HEK293 (cell line): Measurements from ENCODE around the gene LAMA2.

Experiments
- CTCF ChIA-PET: fragments of 350-600 bp; formaldehyde crosslinking; extraction: SDS; loops from one replicate; lab custom pipeline; 2021; ENCODE audit warnings: antibody characterized with exemption; lab: Yijun Ruan, JAX
- POLR2A ChIA-PET: fragments of 300-600 bp; formaldehyde crosslinking; extraction: SDS; loops from one replicate; lab custom pipeline; 2020; ENCODE audit warnings: antibody characterized with exemption, inconsistent platforms; lab: Yijun Ruan, JAX
- H3K27ac ChIP-seq: fragments of 200-500 bp; sonication (Bioruptor generic); 2 replicates; pipeline ENCODE4 v1.5.1; 2014; ENCODE audit warnings: low read depth, low read length, control low read depth, inconsistent platforms; ENCODE audit errors: extremely low read depth
- H3K36me3 ChIP-seq, 2 experiments: fragments of 200-500 bp in 1 of 2; sonication (Bioruptor generic) in 1 of 2; 1 replicate in 1 of 2; 2 replicates in 1 of 2; pipeline ENCODE4 v1.5.1; 2014 to 2017; ENCODE audit warnings: inconsistent platforms in 2 of 2, low read length in 2 of 2; ENCODE audit not compliant: control insufficient read depth in 2 of 2, insufficient read depth in 1 of 2
- H3K4me1 ChIP-seq: fragments of 200-500 bp; sonication (Bioruptor generic); 2 replicates; pipeline ENCODE4 v1.5.1; 2014; ENCODE audit warnings: mild to moderate bottlenecking, low read length, inconsistent platforms; ENCODE audit not compliant: control insufficient read depth, insufficient read depth
- H3K4me3 ChIP-seq: 2 replicates; pipeline ENCODE4 v1.5.1; 2011; ENCODE audit warnings: low read depth, mild to moderate bottlenecking, control low read depth, low read length, moderate library complexity
- H3K9me3 ChIP-seq: fragments of 200-500 bp; sonication (Bioruptor generic); 2 replicates; pipeline ENCODE4 v1.5.1; 2014; ENCODE audit warnings: low read depth, low read length, inconsistent platforms; ENCODE audit not compliant: control insufficient read depth, insufficient read depth
- KLF1 ChIP-seq: fragments of 450-650 bp; formaldehyde crosslinking; IDR thresholded peaks from 2 replicates; pipeline ENCODE4 v1.5.1; 2016; ENCODE audit warnings: missing biosample characterization, missing genetic modification characterization
- MEIS1 ChIP-seq: sonication (generic); formaldehyde crosslinking; IDR thresholded peaks from 2 replicates; pipeline ENCODE4 v1.8.1; 2022; ENCODE audit warnings: missing genetic modification reagents, mild to moderate bottlenecking, borderline replicate concordance
- RBAK ChIP-seq: fragments of 450-650 bp; formaldehyde crosslinking; IDR thresholded peaks from 2 replicates; pipeline ENCODE4 v1.5.1; 2016; ENCODE audit warnings: missing biosample characterization, missing genetic modification characterization
- TCF7L2 ChIP-seq: IDR thresholded peaks from 2 replicates; pipeline ENCODE4 v1.6.1; 2011; ENCODE audit warnings: low read depth, mild to moderate bottlenecking, inconsistent platforms, low read length, moderate library complexity, borderline replicate concordance
- TSHZ1 ChIP-seq: fragments of 450-650 bp; formaldehyde crosslinking; IDR thresholded peaks from 2 replicates; pipeline ENCODE4 v1.5.1; 2016; ENCODE audit warnings: missing biosample characterization, missing genetic modification characterization, borderline replicate concordance
- ZBTB1 ChIP-seq: fragments of 450-650 bp; formaldehyde crosslinking; IDR thresholded peaks from 2 replicates; pipeline ENCODE4 v1.5.1; 2016; ENCODE audit warnings: missing biosample characterization, missing genetic modification characterization
- ZBTB21 ChIP-seq: fragments of 450-650 bp; formaldehyde crosslinking; IDR thresholded peaks from 2 replicates; pipeline ENCODE4 v1.5.1; 2017; ENCODE audit warnings: missing biosample characterization, missing genetic modification characterization
- ZNF114 ChIP-seq: fragments of 450-650 bp; formaldehyde crosslinking; IDR thresholded peaks from 2 replicates; pipeline ENCODE4 v1.5.0; 2017; ENCODE audit warnings: missing biosample characterization, missing genetic modification characterization
- ZNF146 ChIP-seq: fragments of 450-650 bp; formaldehyde crosslinking; IDR thresholded peaks from 2 replicates; pipeline ENCODE4 v1.5.1; 2016; ENCODE audit warnings: missing biosample characterization, missing genetic modification characterization
- ZNF148 ChIP-seq: fragments of 450-650 bp; formaldehyde crosslinking; IDR thresholded peaks from 2 replicates; pipeline ENCODE4 v1.5.0; 2017; ENCODE audit warnings: missing biosample characterization, missing genetic modification characterization, borderline replicate concordance
- ZNF19 ChIP-seq: fragments of 450-650 bp; formaldehyde crosslinking; IDR thresholded peaks from 2 replicates; pipeline ENCODE4; 2016; ENCODE audit warnings: missing biosample characterization, missing genetic modification characterization, low read depth
- ZNF211 ChIP-seq: fragments of 450-650 bp; formaldehyde crosslinking; IDR thresholded peaks from 2 replicates; pipeline ENCODE4 v1.5.1; 2016; ENCODE audit warnings: low read depth, missing biosample characterization, missing genetic modification characterization
- ZNF302 ChIP-seq: fragments of 450-650 bp; formaldehyde crosslinking; IDR thresholded peaks from 2 replicates; pipeline ENCODE4 v1.5.1; 2016; ENCODE audit warnings: missing biosample characterization, missing genetic modification characterization, low read depth
- ZNF324 ChIP-seq: fragments of 450-650 bp; formaldehyde crosslinking; IDR thresholded peaks from 2 replicates; pipeline ENCODE4 v1.5.1; 2016; ENCODE audit warnings: missing biosample characterization, missing genetic modification characterization
- ZNF335 ChIP-seq: fragments of 450-650 bp; formaldehyde crosslinking; conservative IDR thresholded peaks from 2 replicates; pipeline ENCODE4 v1.5.1; 2016; ENCODE audit warnings: missing biosample characterization, missing genetic modification characterization
- ZNF350 ChIP-seq: fragments of 450-650 bp; formaldehyde crosslinking; IDR thresholded peaks from 2 replicates; pipeline ENCODE4 v1.5.0; 2017; ENCODE audit warnings: missing biosample characterization, mild to moderate bottlenecking, missing genetic modification characterization
- ZNF362 ChIP-seq: fragments of 450-650 bp; formaldehyde crosslinking; IDR thresholded peaks from 2 replicates; pipeline ENCODE4 v1.5.1; 2016; ENCODE audit warnings: missing biosample characterization, missing genetic modification characterization
- ZNF366 ChIP-seq: fragments of 450-650 bp; formaldehyde crosslinking; conservative IDR thresholded peaks from 2 replicates; pipeline ENCODE4 v1.5.1; 2016; ENCODE audit warnings: missing biosample characterization, missing genetic modification characterization
- ZNF37A ChIP-seq: fragments of 450-650 bp; IDR thresholded peaks from 2 replicates; pipeline ENCODE4 v1.5.1; 2018; ENCODE audit warnings: missing biosample characterization, missing genetic modification characterization
- ZNF626 ChIP-seq: fragments of 450-650 bp; sonication (Bioruptor Pico); formaldehyde crosslinking; IDR thresholded peaks from 2 replicates; pipeline ENCODE4 v1.5.1; 2018; ENCODE audit warnings: missing biosample characterization, missing genetic modification characterization, inconsistent platforms
- ZNF658 ChIP-seq: fragments of 450-650 bp; formaldehyde crosslinking; IDR thresholded peaks from 2 replicates; pipeline ENCODE4; 2016; ENCODE audit warnings: missing biosample characterization, missing genetic modification characterization
- ZNF76 ChIP-seq: fragments of 450-650 bp; formaldehyde crosslinking; IDR thresholded peaks from 2 replicates; pipeline ENCODE4; 2016; ENCODE audit warnings: low read depth, missing biosample characterization, missing genetic modification characterization, borderline replicate concordance
- ZNF768 ChIP-seq: fragments of 450-650 bp; formaldehyde crosslinking; IDR thresholded peaks from 2 replicates; pipeline ENCODE4 v1.5.1; 2018; ENCODE audit warnings: missing biosample characterization, mild to moderate bottlenecking, missing genetic modification characterization
- ZNF785 ChIP-seq: fragments of 450-650 bp; formaldehyde crosslinking; IDR thresholded peaks from 2 replicates; pipeline ENCODE4 v1.5.1; 2016; ENCODE audit warnings: missing biosample characterization, missing genetic modification characterization
- ZSCAN23 ChIP-seq: fragments of 450-650 bp; formaldehyde crosslinking; IDR thresholded peaks from 2 replicates; pipeline ENCODE4 v1.5.1; 2016; ENCODE audit warnings: missing biosample characterization, missing genetic modification characterization
- TF ChIP-seq, protein P1 (sequence below): fragments of 450-650 bp; formaldehyde crosslinking; IDR thresholded peaks from 2 replicates; pipeline ENCODE4 v1.5.1; 2016; ENCODE audit warnings: missing biosample characterization, missing genetic modification characterization
- TF ChIP-seq, protein P2 (sequence below): fragments of 450-650 bp; formaldehyde crosslinking; IDR thresholded peaks from 2 replicates; pipeline ENCODE4 v1.5.1; 2016; ENCODE audit warnings: missing biosample characterization, missing genetic modification characterization

Gene LAMA2

DNA sequence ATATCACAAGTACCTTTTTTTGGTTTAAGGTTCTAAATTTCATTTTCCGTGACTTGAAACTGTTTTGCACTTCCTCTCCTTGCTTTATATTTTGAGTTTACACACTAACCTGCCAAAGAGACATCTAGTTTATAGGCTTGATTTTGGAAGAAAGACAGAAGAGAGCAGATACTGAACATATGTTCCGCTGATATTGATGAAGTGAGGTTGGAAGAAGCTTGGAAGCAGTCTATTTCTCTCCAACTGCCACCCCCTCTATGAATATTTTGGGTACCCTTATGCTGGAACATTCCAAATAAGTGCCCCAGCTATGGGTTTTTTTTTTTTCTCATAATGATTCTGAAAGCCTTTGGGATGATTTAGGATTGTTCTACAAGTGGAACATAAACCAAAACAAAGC is 150.6 kb downstream of the LAMA2 start:
- ChIA-PET POLR2A (no interaction called here), CTCF (no interaction called here)
- Histone ChIP-seq H3K27ac (no peak overlapping the region), H3K9me3 (no peaks in the 10 kb centered on the region), H3K4me3 (no peak overlapping the region), H3K4me1 (no peaks in the 10 kb centered on the region), H3K36me3 (no peaks in the 10 kb centered on the region)
- no peak for TF ChIP-seq ZNF335
- TF ChIP-seq ZNF324 (tag by site-specific recombination), result no peak
- TF ChIP-seq ZNF19 (tag by site-specific recombination), result no peak
- TF ChIP-seq ZNF768 (tag by site-specific recombination), result no peak
- TF ChIP-seq ZBTB21 (tag by site-specific recombination), result no peak
- no peak for TF ChIP-seq ZSCAN23 (tag by site-specific recombination)
- TF ChIP-seq KLF1, result no peak
- no peak for TF ChIP-seq ZNF76 (tag by site-specific recombination)
- TF ChIP-seq ZNF37A (tag by site-specific recombination), result no peak
- TF ChIP-seq ZNF302, result no peak
- TF ChIP-seq ZNF148 (tag by site-specific recombination), result no peak
- TF ChIP-seq ZBTB1 (tag by site-specific recombination), result no peak
- no peak for TF ChIP-seq RBAK (tag by site-specific recombination)
- no peak for TF ChIP-seq ZNF658

- TF ChIP-seq, protein P1, sequence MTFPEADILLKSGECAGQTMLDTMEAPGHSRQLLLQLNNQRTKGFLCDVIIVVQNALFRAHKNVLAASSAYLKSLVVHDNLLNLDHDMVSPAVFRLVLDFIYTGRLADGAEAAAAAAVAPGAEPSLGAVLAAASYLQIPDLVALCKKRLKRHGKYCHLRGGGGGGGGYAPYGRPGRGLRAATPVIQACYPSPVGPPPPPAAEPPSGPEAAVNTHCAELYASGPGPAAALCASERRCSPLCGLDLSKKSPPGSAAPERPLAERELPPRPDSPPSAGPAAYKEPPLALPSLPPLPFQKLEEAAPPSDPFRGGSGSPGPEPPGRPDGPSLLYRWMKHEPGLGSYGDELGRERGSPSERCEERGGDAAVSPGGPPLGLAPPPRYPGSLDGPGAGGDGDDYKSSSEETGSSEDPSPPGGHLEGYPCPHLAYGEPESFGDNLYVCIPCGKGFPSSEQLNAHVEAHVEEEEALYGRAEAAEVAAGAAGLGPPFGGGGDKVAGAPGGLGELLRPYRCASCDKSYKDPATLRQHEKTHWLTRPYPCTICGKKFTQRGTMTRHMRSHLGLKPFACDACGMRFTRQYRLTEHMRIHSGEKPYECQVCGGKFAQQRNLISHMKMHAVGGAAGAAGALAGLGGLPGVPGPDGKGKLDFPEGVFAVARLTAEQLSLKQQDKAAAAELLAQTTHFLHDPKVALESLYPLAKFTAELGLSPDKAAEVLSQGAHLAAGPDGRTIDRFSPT (tag by site-specific recombination), result no peak
- TF ChIP-seq TSHZ1, result no peak
- no peak for TF ChIP-seq ZNF626
- TF ChIP-seq ZNF785 (tag by site-specific recombination), result no peak
- TF ChIP-seq ZNF366, result no peak
- TF ChIP-seq, protein P2, sequence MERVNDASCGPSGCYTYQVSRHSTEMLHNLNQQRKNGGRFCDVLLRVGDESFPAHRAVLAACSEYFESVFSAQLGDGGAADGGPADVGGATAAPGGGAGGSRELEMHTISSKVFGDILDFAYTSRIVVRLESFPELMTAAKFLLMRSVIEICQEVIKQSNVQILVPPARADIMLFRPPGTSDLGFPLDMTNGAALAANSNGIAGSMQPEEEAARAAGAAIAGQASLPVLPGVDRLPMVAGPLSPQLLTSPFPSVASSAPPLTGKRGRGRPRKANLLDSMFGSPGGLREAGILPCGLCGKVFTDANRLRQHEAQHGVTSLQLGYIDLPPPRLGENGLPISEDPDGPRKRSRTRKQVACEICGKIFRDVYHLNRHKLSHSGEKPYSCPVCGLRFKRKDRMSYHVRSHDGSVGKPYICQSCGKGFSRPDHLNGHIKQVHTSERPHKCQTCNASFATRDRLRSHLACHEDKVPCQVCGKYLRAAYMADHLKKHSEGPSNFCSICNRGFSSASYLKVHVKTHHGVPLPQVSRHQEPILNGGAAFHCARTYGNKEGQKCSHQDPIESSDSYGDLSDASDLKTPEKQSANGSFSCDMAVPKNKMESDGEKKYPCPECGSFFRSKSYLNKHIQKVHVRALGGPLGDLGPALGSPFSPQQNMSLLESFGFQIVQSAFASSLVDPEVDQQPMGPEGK, result no peak
- no peak for TF ChIP-seq ZNF362 (tag by site-specific recombination)
- TF ChIP-seq ZNF211 (tag by site-specific recombination), result no peak
- no peak for TF ChIP-seq ZNF114 (tag by site-specific recombination)
- TF ChIP-seq TCF7L2, result no peak
- no peak for TF ChIP-seq MEIS1
- TF ChIP-seq ZNF350, result no peak
- TF ChIP-seq ZNF146, result no peak
- Histone ChIP-seq H3K9me3 (no peaks in the 10 kb centered on the region), H3K36me3 (no peaks in the 10 kb centered on the region), H3K4me3 (no peak overlapping the region), H3K4me1 (no peaks in the 10 kb centered on the region), H3K27ac (no peak overlapping the region)
- CTCF ChIA-PET, result no interaction called here
- POLR2A ChIA-PET, result no interaction called here
These were observed 158.6 kb downstream of the LAMA2 start for GRCh38 chr6:129041563-129041962.
